NT2/D1 (cell line): ENCODE data around the gene CYSTM1.

Experiments
- DNase-seq: peaks from one replicate; pipeline ENCODE4 v3.0.0-alpha.2; 2011; ENCODE audit warnings: low read depth, low spot score
- H3K27me3 ChIP-seq: 2 replicates; pipeline ENCODE4 v1.6.0; 2011; ENCODE audit warnings: mild to moderate bottlenecking; ENCODE audit not compliant: insufficient read length, insufficient read depth
- H3K36me3 ChIP-seq: 2 replicates; pipeline ENCODE4 v1.6.1; 2011; ENCODE audit warnings: mild to moderate bottlenecking, low read length, mixed read lengths; ENCODE audit not compliant: insufficient read depth, insufficient read length
- H3K4me1 ChIP-seq: 2 replicates; pipeline ENCODE4 v1.5.1; 2011; ENCODE audit not compliant: insufficient read depth, insufficient read length
- H3K4me3 ChIP-seq: 2 replicates; pipeline ENCODE4 v1.5.1; 2011; ENCODE audit warnings: low read depth; ENCODE audit not compliant: insufficient read length
- H3K9ac ChIP-seq: 2 replicates; pipeline ENCODE4 v1.6.0; 2011; ENCODE audit warnings: low read depth; ENCODE audit not compliant: insufficient read length
- H3K9me3 ChIP-seq: 2 replicates; pipeline ENCODE4 v1.5.1; 2011; ENCODE audit warnings: mild to moderate bottlenecking, low read length; ENCODE audit not compliant: insufficient read depth
- SUZ12 ChIP-seq: IDR thresholded peaks from 2 replicates; pipeline ENCODE4 v1.6.1; 2011; ENCODE audit not compliant: insufficient read length, insufficient read depth; ENCODE audit errors: extremely low read depth
- YY1 ChIP-seq: IDR thresholded peaks from 2 replicates; pipeline ENCODE4 v1.6.1; 2011; ENCODE audit not compliant: insufficient read length, insufficient read depth
- ZNF274 ChIP-seq: IDR thresholded peaks from 2 replicates; pipeline ENCODE4 v1.6.1; 2011; ENCODE audit warnings: mild to moderate bottlenecking, low read depth, low read length

CYSTM1 gene

GRCh38 chr5:140168371-140168770, 6.6 kb upstream of the CYSTM1 start:
- H3K27me3 ChIP-seq, result peaks cover 5% of the 10 kb centered on the region
- no peak overlapping the region for H3K4me3 ChIP-seq
- H3K9me3 ChIP-seq, result no peaks in the 10 kb centered on the region
- no peaks in the 10 kb centered on the region for H3K36me3 ChIP-seq
- H3K4me1 ChIP-seq, result no peaks in the 10 kb centered on the region
- H3K9ac ChIP-seq, result no peak overlapping the region
- no peak for TF ChIP-seq ZNF274
- TF ChIP-seq SUZ12, result no peak
- no peak for TF ChIP-seq YY1
- no peak for DNase-seq

GRCh38 chr5:140169410-140169809, 5.6 kb upstream of the CYSTM1 start:
- no peak overlapping the region for H3K4me3 ChIP-seq
- DNase-seq, result no peak
- no peaks in the 10 kb centered on the region for H3K9me3 ChIP-seq
- peaks cover 6% of the 10 kb centered on the region for H3K27me3 ChIP-seq
- no peaks in the 10 kb centered on the region for H3K4me1 ChIP-seq
- no peak overlapping the region for H3K9ac ChIP-seq
- no peak for TF ChIP-seq SUZ12
- no peaks in the 10 kb centered on the region for H3K36me3 ChIP-seq

GRCh38 chr5:140172483-140172882, 2.5 kb upstream of the CYSTM1 start:
- Histone ChIP-seq H3K4me3 (no peak overlapping the region), H3K9ac (no peak overlapping the region), H3K4me1 (peaks cover 2% of the 10 kb centered on the region), H3K36me3 (no peaks in the 10 kb centered on the region), H3K27me3 (peaks cover 6% of the 10 kb centered on the region), H3K9me3 (no peaks in the 10 kb centered on the region)
- DNase-seq, result no peak
- TF ChIP-seq YY1 (no peak), SUZ12 (no peak), ZNF274 (no peak)

GRCh38 chr5:140174014-140174413, 974 bp upstream of the CYSTM1 start:
- no peak for TF ChIP-seq YY1
- TF ChIP-seq SUZ12, result no peak
- Histone ChIP-seq H3K4me3 (no peak overlapping the region), H3K9me3 (no peaks in the 10 kb centered on the region), H3K9ac (no peak overlapping the region), H3K36me3 (no peaks in the 10 kb centered on the region), H3K4me1 (peaks cover 2% of the 10 kb centered on the region), H3K27me3 (peaks cover 6% of the 10 kb centered on the region)
- DNase-seq, result no peak

- TF ChIP-seq ZNF274, result no peak
- no peak for TF ChIP-seq YY1
- no peak for TF ChIP-seq SUZ12
- Histone ChIP-seq H3K36me3 (no peaks in the 10 kb centered on the region), H3K9ac (peak overlapping the region; percentile 90), H3K4me1 (peaks cover 2% of the 10 kb centered on the region), H3K4me3 (peak overlapping the region; percentile 78), H3K9me3 (no peaks in the 10 kb centered on the region), H3K27me3 (peaks cover 6% of the 10 kb centered on the region)
- peak; percentile 20 for DNase-seq
Measured at GRCh38 chr5:140175367-140176030, 511 bp downstream of the CYSTM1 start.

- TF ChIP-seq YY1 (no peak), SUZ12 (no peak), ZNF274 (no peak)
- Histone ChIP-seq H3K9me3 (no peaks in the 10 kb centered on the region), H3K27me3 (peaks cover 6% of the 10 kb centered on the region), H3K9ac (peak overlapping the region; percentile 90), H3K4me3 (peak overlapping the region; percentile 78), H3K36me3 (no peaks in the 10 kb centered on the region), H3K4me1 (peaks cover 2% of the 10 kb centered on the region)
- no peak for DNase-seq
Measured at GRCh38 chr5:140176031-140176387, 1.0 kb downstream of the CYSTM1 start.

GRCh38 chr5:140178086-140178410, 3.1 kb downstream of the CYSTM1 start:
- no peaks in the 10 kb centered on the region for H3K9me3 ChIP-seq

More at GRCh38 chr5:140178086-140178410, 3.1 kb downstream of the CYSTM1 start:
- Histone ChIP-seq H3K36me3 (no peaks in the 10 kb centered on the region), H3K9ac (no peak overlapping the region), H3K4me1 (peaks cover 2% of the 10 kb centered on the region), H3K27me3 (peaks cover 4% of the 10 kb centered on the region), H3K4me3 (no peak overlapping the region)
- TF ChIP-seq ZNF274, result no peak
- no peak for DNase-seq
